Measurements from ENCODE around the gene NOL7. TPM values are rescaled to one million over a fixed set of nuclear protein-coding genes. Genes with fewer than 3 reads are reported as not detected.

The NOL7 gene
- total RNA-seq, 4 donors from 2014 or later, result 49.4 to 64.7 (median 55.7) TPM

GRCh38 chr6:13624871-13625288, 9.7 kb downstream of the NOL7 start:
- intact Hi-C loops (cut with DNase I; ENCODE audit: low total_unique reads), result no loop called here
- no peak for DNase-seq
- no peaks in the 10 kb centered on the region for H3K36me3 ChIP-seq

GRCh38 chr6:13629459-13630116, 14.5 kb downstream of the NOL7 start:
- intact Hi-C loops (cut with DNase I; ENCODE audit: low total_unique reads), result no loop called here
- no peak overlapping the region for H3K27ac ChIP-seq
- TF ChIP-seq CTCF (IDR thresholded peaks at IDR 0.05) (no peak), POLR2A (IDR thresholded peaks at IDR 0.05) (no peak)
- no peaks in the 10 kb centered on the region for H3K9me3 ChIP-seq
- no peak overlapping the region for H3K4me3 ChIP-seq
- H3K27me3 ChIP-seq, result no peaks in the 10 kb centered on the region
- DNase-seq, result no peak
- no peaks in the 10 kb centered on the region for H3K4me1 ChIP-seq
- no peaks in the 10 kb centered on the region for H3K36me3 ChIP-seq

More at GRCh38 chr6:13624871-13625288, 9.7 kb downstream of the NOL7 start:
- Histone ChIP-seq H3K4me1 (no peaks in the 10 kb centered on the region), H3K27ac (no peak overlapping the region), H3K27me3 (no peaks in the 10 kb centered on the region), H3K4me3 (no peak overlapping the region), H3K9me3 (no peaks in the 10 kb centered on the region)
- TF ChIP-seq CTCF (IDR thresholded peaks at IDR 0.05), result peak in 1 of 4 experiments; percentile 9
- TF ChIP-seq POLR2A (IDR thresholded peaks at IDR 0.05), result no peak

GRCh38 chr6:13630499-13630898, 15.4 kb downstream of the NOL7 start:
- no peak overlapping the region for H3K27ac ChIP-seq
- H3K27me3 ChIP-seq, result no peaks in the 10 kb centered on the region
- intact Hi-C loops (cut with DNase I; ENCODE audit: low total_unique reads), result no loop called here
- H3K9me3 ChIP-seq, result no peaks in the 10 kb centered on the region
- DNase-seq, result no peak
- H3K4me3 ChIP-seq, result no peak overlapping the region
- H3K4me1 ChIP-seq, result no peaks in the 10 kb centered on the region
- H3K36me3 ChIP-seq, result no peaks in the 10 kb centered on the region
- TF ChIP-seq CTCF (IDR thresholded peaks at IDR 0.05) (no peak), POLR2A (IDR thresholded peaks at IDR 0.05) (no peak)

- no peaks in the 10 kb centered on the region for H3K36me3 ChIP-seq
- intact Hi-C loops (cut with DNase I; ENCODE audit: low total_unique reads), result no loop called here
These were observed 18.2 kb downstream of the NOL7 start for GRCh38 chr6:13633343-13633742.

More at GRCh38 chr6:13633343-13633742, 18.2 kb downstream of the NOL7 start:
- DNase-seq, result no peak
- no peaks in the 10 kb centered on the region for H3K9me3 ChIP-seq
- TF ChIP-seq POLR2A (IDR thresholded peaks at IDR 0.05) (no peak), CTCF (IDR thresholded peaks at IDR 0.05) (no peak)
- H3K4me1 ChIP-seq, result no peaks in the 10 kb centered on the region
- H3K27me3 ChIP-seq, result no peaks in the 10 kb centered on the region
- H3K4me3 ChIP-seq, result no peak overlapping the region
- H3K27ac ChIP-seq, result no peak overlapping the region

Data from uterus (tissue), 4 donors.